A549 (cell line): ENCODE measurements around the gene KLF6. TPM values are rescaled to one million over a fixed set of nuclear protein-coding genes. Genes with fewer than 3 reads are reported as not detected.
A peak's percentile ranks its signal among the peaks of the same experiment; 100 is the strongest.

ENCODE experiments used
- ATAC-seq, 2 experiments: fragments of 200-7000 bp in 1 of 2; fragments of >200 bp in 1 of 2; cut with Nextera tagmentation in 1 of 2; cut with Tn5 transposase in 1 of 2; 3 replicates each; pipeline versions ENCODE4 v1.8.0 to v1.9.1; 2018 to 2020; ENCODE audit warnings: mild to moderate bottlenecking in 1 of 2, moderate library complexity in 1 of 2
- CTCF ChIA-PET: fragments of 300-600 bp; sonication (Branson Sonifier 250); formaldehyde crosslinking; extraction: SDS; loops from one replicate; lab custom pipeline; 2021; ENCODE audit warnings: antibody characterized with exemption, inconsistent platforms; lab: Yijun Ruan, JAX
- POLR2A ChIA-PET: fragments of 350-600 bp; formaldehyde crosslinking; extraction: SDS; loops from one replicate; lab custom pipeline; 2021; ENCODE audit warnings: antibody characterized with exemption, inconsistent platforms; lab: Yijun Ruan, JAX
- DNase-seq, 2 experiments: peaks; one replicate each; pipeline versions ENCODE4 v3.0.0 to v3.0.0-alpha.2; 2011 to 2016; ENCODE audit warnings: low read depth in 1 of 2, low spot score in 1 of 2
- FAIRE-seq: peaks from 2 replicates; lab custom pipeline; 2011; peaks lifted over from hg19 to GRCh38; lab: Jason Lieb, UNC
- H3K27ac ChIP-seq, 2 experiments: fragments of >200 bp; sonication (Bioruptor Twin); formaldehyde crosslinking; 3 replicates each; pipeline ENCODE4 v1.5.1; 2016 to 2017
- H3K4me1 ChIP-seq: fragments of >200 bp; sonication (Bioruptor Twin); formaldehyde crosslinking; 3 replicates; pipeline ENCODE4 v1.6.1; 2016
- H3K4me2 ChIP-seq: fragments of >200 bp; sonication (Bioruptor Twin); formaldehyde crosslinking; 3 replicates; pipeline ENCODE4 v1.6.1; 2016
- H3K4me3 ChIP-seq: fragments of >200 bp; sonication (Bioruptor Twin); formaldehyde crosslinking; 3 replicates; pipeline ENCODE4 v1.5.1; 2016
- H3K9me3 ChIP-seq: fragments of >200 bp; sonication (Bioruptor Twin); formaldehyde crosslinking; 3 replicates; pipeline ENCODE4 v1.6.1; 2016
- BHLHE40 ChIP-seq: IDR thresholded peaks from 2 replicates; pipeline ENCODE4 v1.6.1; 2012; ENCODE audit warnings: low read depth, low read length, inconsistent platforms
- E2F6 ChIP-seq: IDR thresholded peaks from 2 replicates; pipeline ENCODE4 v1.6.1; 2012; ENCODE audit warnings: low read depth, borderline replicate concordance
- EHMT2 ChIP-seq: fragments of 200-600 bp; sonication (generic); IDR thresholded peaks from 2 replicates; pipeline ENCODE4 v1.6.1; 2016; ENCODE audit warnings: antibody characterized with exemption, low read depth, mild to moderate bottlenecking, moderate library complexity
- ELK1 ChIP-seq: fragments of 150-350 bp; IDR thresholded peaks from 2 replicates; pipeline ENCODE4 v1.6.1; 2014; ENCODE audit warnings: low read depth, mild to moderate bottlenecking, low read length
- ESRRA ChIP-seq: fragments of 150-350 bp; IDR thresholded peaks from 2 replicates; pipeline ENCODE4 v1.6.1; 2014; ENCODE audit warnings: mild to moderate bottlenecking, low read length, borderline replicate concordance
- FOSB ChIP-seq: fragments of 250-450 bp; sonication (Bioruptor Pico); IDR thresholded peaks from 2 replicates; pipeline ENCODE4 v1.5.0; 2020; ENCODE audit warnings: mild to moderate bottlenecking, moderate library complexity
- FOSL2 ChIP-seq, 2 experiments: fragments of 450-650 bp in 1 of 2; fragments of >200 bp in 1 of 2; sonication (Bioruptor Twin) in 1 of 2; formaldehyde crosslinking; IDR thresholded peaks; 2 replicates each; pipeline versions ENCODE4 v1.5.0 to v1.6.1; 2016 to 2020; ENCODE audit warnings: mild to moderate bottlenecking in 1 of 2, moderate library complexity in 1 of 2
- HDAC2 ChIP-seq: fragments of 200-600 bp; sonication (generic); IDR thresholded peaks from 2 replicates; pipeline ENCODE4 v1.6.1; 2016
- HES2 ChIP-seq: fragments of >200 bp; sonication (Bioruptor Twin); formaldehyde crosslinking; IDR thresholded peaks from 2 replicates; pipeline ENCODE4 v1.6.1; 2016
- HMGXB4 ChIP-seq: fragments of 250-450 bp; sonication (Bioruptor Pico); IDR thresholded peaks from 2 replicates; pipeline ENCODE4 v1.5.0; 2021; ENCODE audit warnings: mild to moderate bottlenecking, moderate library complexity, borderline replicate concordance
- HOXB13 ChIP-seq: fragments of 250-450 bp; sonication (Bioruptor Pico); IDR thresholded peaks from 2 replicates; pipeline ENCODE4 v1.5.0; 2020; ENCODE audit warnings: low read depth, mild to moderate bottlenecking, moderate library complexity
- JUN ChIP-seq, 2 experiments: fragments of >200 bp; sonication (Bioruptor Twin); formaldehyde crosslinking; IDR thresholded peaks; 2 replicates in 1 of 2; 3 replicates in 1 of 2; pipeline ENCODE4 v1.6.1; 2016 to 2017
- MAFK ChIP-seq: fragments of 450-650 bp; IDR thresholded peaks from 2 replicates; pipeline ENCODE4 v1.6.1; 2014; ENCODE audit not compliant: partially characterized antibody
- NR3C1 ChIP-seq: fragments of >200 bp; sonication (Bioruptor Twin); formaldehyde crosslinking; IDR thresholded peaks from 3 replicates; pipeline ENCODE4 v1.6.1; 2017
- PBX3 ChIP-seq: IDR thresholded peaks from 2 replicates; pipeline ENCODE4 v1.6.1; 2012
- PHF8 ChIP-seq: fragments of 200-600 bp; sonication (generic); IDR thresholded peaks from 2 replicates; pipeline ENCODE4 v1.6.1; 2016; ENCODE audit warnings: low read depth, mild to moderate bottlenecking, antibody characterized with exemption, moderate library complexity, borderline replicate concordance
- POLR2A ChIP-seq: IDR thresholded peaks from 2 replicates; pipeline ENCODE4 v1.6.1; 2012; ENCODE audit warnings: mild to moderate bottlenecking, low read length
- RFX5 ChIP-seq: fragments of 450-650 bp; IDR thresholded peaks from 2 replicates; pipeline ENCODE4 v1.7.1; 2014; ENCODE audit warnings: antibody characterized with exemption, mild to moderate bottlenecking, moderate library complexity
- SMC3 ChIP-seq: fragments of >200 bp; sonication (Bioruptor Twin); formaldehyde crosslinking; IDR thresholded peaks from 3 replicates; pipeline ENCODE4 v1.6.1; 2018; ENCODE audit warnings: inconsistent platforms
- TFCP2L1 ChIP-seq: fragments of 250-450 bp; sonication (Bioruptor Pico); IDR thresholded peaks from 2 replicates; pipeline ENCODE4 v1.5.0; 2021; ENCODE audit warnings: mild to moderate bottlenecking
- USF2 ChIP-seq: fragments of 450-650 bp; IDR thresholded peaks from 2 replicates; pipeline ENCODE4 v1.6.1; 2014; ENCODE audit warnings: antibody characterized with exemption
- ZC3H11A ChIP-seq: fragments of 450-650 bp; IDR thresholded peaks from 2 replicates; pipeline ENCODE4 v1.6.1; 2014; ENCODE audit warnings: antibody characterized with exemption, mild to moderate bottlenecking
- ZFP36 ChIP-seq: fragments of 450-650 bp; IDR thresholded peaks from 2 replicates; pipeline ENCODE4 v1.6.1; 2014; ENCODE audit warnings: borderline replicate concordance; ENCODE audit not compliant: partially characterized antibody
- ZNF302 ChIP-seq: fragments of 250-450 bp; sonication (Bioruptor Pico); IDR thresholded peaks from 2 replicates; pipeline ENCODE4 v1.9.0; 2021; ENCODE audit warnings: inconsistent platforms, mild to moderate bottlenecking, moderate library complexity
- WGBS: methylation state at CpG from one replicate; pipeline ENCODE4 v1.1.6; 2017; ENCODE audit errors: missing lambda C conversion rate; 5-methylcytosine and 5-hydroxymethylcytosine counted together
- polyA plus RNA-seq, 4 experiments: library from polyadenylated mRNA; depleted of rRNA in 3 of 4; stranded (reverse); fragments of >200 nt; fragmentation: RNase III in 1 of 4; extraction: RNeasy Plus Mini Kit Qiagen cat#74134 plus additional on column Dnase treatment in 1 of 4; gene quantifications; 2 replicates in 3 of 4; 3 replicates in 1 of 4; pipeline ENCODE4 v1.2.3, GENCODE V29; 2011 to 2017

The KLF6 gene
- polyA plus RNA-seq, 2 of the 4 experiments (the other 2 are of a cell fraction), result 31.9 to 86.8 TPM

- TF ChIP-seq HMGXB4 (CRISPR knock-in tag) (no peak), NR3C1 (no peak), ELK1 (no peak), ESRRA (no peak), JUN (IDR thresholded peaks at IDR 0.05) (no peak), RFX5 (no peak), MAFK (no peak), ZFP36 (no peak)
Observed at GRCh38 chr10:3759397-3759796, 25.6 kb downstream of the KLF6 start (continued).

GRCh38 chr10:3758491-3758970, 26.5 kb downstream of the KLF6 start:
- FAIRE-seq, result no peak
- H3K4me2 ChIP-seq, result peak overlapping the region; percentile 1; the same call in 1 of the 3 replicates
- H3K27ac ChIP-seq, result peak overlapping the region; percentile 37 to 66; a peak in 4 of 6 replicates
- ChIA-PET POLR2A (no interaction called here), CTCF (interaction anchor here (1.2 to 1.5 kb wide), 4 partner anchors 9 to 561 kb away, joined by 3 to 5 read pairs (median 4); no protein-coding TSS in a partner anchor)
- ATAC-seq, result no peak
- H3K4me1 ChIP-seq, result peaks cover 55% of the 10 kb centered on the region
- no peak overlapping the region for H3K4me3 ChIP-seq
- no peaks in the 10 kb centered on the region for H3K9me3 ChIP-seq
- TF ChIP-seq TFCP2L1 (CRISPR knock-in tag), result no peak
- no peak for DNase-seq
- WGBS, result 97% methylated on average over 2 of the region's 6 CpGs

GRCh38 chr10:3757638-3758490, 27.1 kb downstream of the KLF6 start:
- 49% methylated on average over 14 of the region's 14 CpGs for WGBS
- ATAC-seq, result peak in 1 of 2 experiments; percentile 17; a peak in 1 of 6 replicates

GRCh38 chr10:3757250-3757637, 27.8 kb downstream of the KLF6 start:
- Histone ChIP-seq H3K4me3 (no peak overlapping the region), H3K27ac (peak overlapping the region; percentile 5 to 66; a peak in 2 of 6 replicates), H3K9me3 (no peaks in the 10 kb centered on the region), H3K4me1 (peaks cover 42% of the 10 kb centered on the region), H3K4me2 (no peak overlapping the region)
- ATAC-seq (no peak), DNase-seq (no peak), FAIRE-seq (no peak)
- WGBS, result 95% methylated on average over 7 of the region's 7 CpGs
- POLR2A ChIA-PET, result no interaction called here
- CTCF ChIA-PET, result interaction anchor here (0.6 to 1.5 kb wide), 3 partner anchors 12 to 1057 kb away, joined by 3 read pairs; no protein-coding TSS in a partner anchor
- TF ChIP-seq FOSB (CRISPR knock-in tag), result no peak
- no peak for TF ChIP-seq EHMT2
- TF ChIP-seq POLR2A, result no peak
- TF ChIP-seq BHLHE40, result no peak
- no peak for TF ChIP-seq PHF8
- no peak for TF ChIP-seq HDAC2
- TF ChIP-seq NR3C1, result no peak
- TF ChIP-seq ZNF302 (CRISPR knock-in tag), result no peak
- TF ChIP-seq JUN (IDR thresholded peaks at IDR 0.05), result no peak
- TF ChIP-seq PBX3, result no peak
- TF ChIP-seq HES2, result no peak
- no peak for TF ChIP-seq ZC3H11A
- no peak for TF ChIP-seq HOXB13 (CRISPR knock-in tag)
- no peak for TF ChIP-seq E2F6

More at GRCh38 chr10:3757638-3758490, 27.1 kb downstream of the KLF6 start:
- H3K4me3 ChIP-seq, result no peak overlapping the region
- DNase-seq (no peak), FAIRE-seq (no peak)
- no peaks in the 10 kb centered on the region for H3K9me3 ChIP-seq
- H3K4me2 ChIP-seq, result peak overlapping the region; percentile 1; the same call in 1 of the 3 replicates
- peak overlapping the region; percentile 37 to 66; a peak in 4 of 6 replicates for H3K27ac ChIP-seq
- ChIA-PET POLR2A (no interaction called here), CTCF (interaction anchor here (0.6 to 1.5 kb wide), 6 partner anchors 10 to 1056 kb away, joined by 3 to 5 read pairs (median 4); no protein-coding TSS in a partner anchor)
- TF ChIP-seq FOSL2 (IDR thresholded peaks at IDR 0.05), result no peak
- TF ChIP-seq FOSL2 (CRISPR knock-in tag; IDR thresholded peaks at IDR 0.05), result peak; percentile 59
- TF ChIP-seq TFCP2L1 (CRISPR knock-in tag), result no peak
- TF ChIP-seq POLR2A, result no peak
- no peak for TF ChIP-seq PHF8
- TF ChIP-seq SMC3, result no peak
- peak; percentile 3; the same call in 1 of the 2 replicates for TF ChIP-seq USF2
- peaks cover 48% of the 10 kb centered on the region for H3K4me1 ChIP-seq
